T-helper 22 cell (primary cell): ENCODE data around the gene TAPBPL.
"Not testable (repeated sequence)": the region's sequence is repeated elsewhere in the genome, so short reads cannot be mapped to it uniquely, and the experiment has no call there.

Source experiments
- DNase-seq: peaks from one replicate; pipeline ENCODE4 v3.0.0-alpha.2; 2020; ENCODE audit warnings: low read depth

The TAPBPL gene

GRCh38 chr12:6451348-6452244, at the start of gene TAPBPL:
TSS of gene TAPBPL (plus strand) at chr12:6452042. CDS start at chr12:6452249, 207 bp downstream.
- peak; percentile 77 for DNase-seq

- DNase-seq, result no peak
These were observed 47.5 kb upstream of the TAPBPL start for GRCh38 chr12:6404390-6404789.

GRCh38 chr12:6405963-6406362, 45.9 kb upstream of the TAPBPL start:
- no peak for DNase-seq

- DNase-seq, result no peak
These were observed 44.4 kb upstream of the TAPBPL start for GRCh38 chr12:6407236-6407954.

GRCh38 chr12:6416596-6416995, 35.2 kb upstream of the TAPBPL start:
- DNase-seq, result no peak

- no peak for DNase-seq
These were observed 33.0 kb upstream of the TAPBPL start for GRCh38 chr12:6418796-6419195.

GRCh38 chr12:6420364-6420763, 31.5 kb upstream of the TAPBPL start:
- no peak for DNase-seq

GRCh38 chr12:6423267-6424007, 28.4 kb upstream of the TAPBPL start:
- peak; percentile 60 for DNase-seq

GRCh38 chr12:6424008-6424347, 27.9 kb upstream of the TAPBPL start:
- DNase-seq, result no peak

- DNase-seq, result no peak
These were observed 27.0 kb upstream of the TAPBPL start for GRCh38 chr12:6424866-6425265.

- DNase-seq, result no peak
These were observed 26.0 kb upstream of the TAPBPL start for GRCh38 chr12:6425590-6426531.

- peak; percentile 57 for DNase-seq
These were observed 24.8 kb upstream of the TAPBPL start for GRCh38 chr12:6426882-6427671.

- not testable (repeated sequence) for DNase-seq
These were observed 24.0 kb upstream of the TAPBPL start for GRCh38 chr12:6427796-6428195.

GRCh38 chr12:6428326-6428725, 23.5 kb upstream of the TAPBPL start:
- DNase-seq, result no peak

GRCh38 chr12:6430124-6430989, 21.5 kb upstream of the TAPBPL start:
- no peak for DNase-seq

GRCh38 chr12:6432991-6433390, 18.9 kb upstream of the TAPBPL start:
- no peak for DNase-seq

- no peak for DNase-seq
These were observed 17.4 kb upstream of the TAPBPL start for GRCh38 chr12:6434205-6435140.

GRCh38 chr12:6435961-6436715, 15.7 kb upstream of the TAPBPL start:
- DNase-seq, result no peak
